Measurements from ENCODE around the gene SP4. TPM values are rescaled to one million over a fixed set of nuclear protein-coding genes. Genes with fewer than 3 reads are reported as not detected.

SP4 gene
- total RNA-seq, 2 experiments from 2014 or later, result 15.8 to 17.0 TPM

DNA sequence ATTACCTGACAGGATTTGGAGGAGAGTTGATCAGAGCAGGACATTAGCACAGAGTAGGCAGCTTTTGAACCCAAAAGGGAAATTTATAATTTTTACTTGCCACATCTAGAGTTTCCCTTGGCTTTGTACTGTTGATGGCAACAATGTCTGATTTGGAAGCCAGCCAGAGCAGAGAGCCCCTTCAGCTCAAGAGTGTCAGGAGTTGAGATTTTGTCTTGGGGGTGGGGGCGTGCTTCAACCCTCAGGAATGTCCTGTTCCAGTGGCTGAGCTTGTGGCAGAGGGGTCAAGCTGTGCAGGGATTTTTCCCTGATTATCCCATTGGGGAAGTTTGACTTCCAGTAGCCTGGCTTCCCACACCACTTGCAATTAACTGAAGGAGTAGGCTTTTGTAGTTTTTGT lies 27.0 kb downstream of the SP4 start:
- Histone ChIP-seq H3K4me1 (ENCODE audit: insufficient read depth, low read length, poor library complexity, severe bottlenecking) (no peaks in the 10 kb centered on the region), H3K79me2 (ENCODE audit: insufficient read depth, low read depth, low read length) (no peaks in the 10 kb centered on the region), H3K9me2 (ENCODE audit: insufficient read depth, low read length) (no peaks in the 10 kb centered on the region), H3K9me3 (ENCODE audit: low read length) (peaks cover 44% of the 10 kb centered on the region), H3K4me2 (ENCODE audit: low read length) (no peak overlapping the region), H2AFZ (ENCODE audit: low read length) (no peak overlapping the region), H3K27ac (ENCODE audit: low read depth, low read length, poor library complexity, severe bottlenecking) (no peak overlapping the region), H4K20me1 (ENCODE audit: insufficient read depth, low read length) (no peaks in the 10 kb centered on the region), H3K4me3 (ENCODE audit: low read depth, low read length, poor library complexity, severe bottlenecking) (no peak overlapping the region), H3K36me3 (ENCODE audit: insufficient read depth, low read length) (peaks cover 64% of the 10 kb centered on the region)
- TF ChIP-seq CTCF (conservative IDR thresholded peaks at IDR 0.05; ENCODE audit: low read length), result no peak
- TF ChIP-seq EZH2phosphoT487 (IDR thresholded peaks at IDR 0.05; ENCODE audit: borderline replicate concordance, low read depth, low read length), result no peak
- BruUV-seq (replicated peaks), result no TSS peak
- DNase-seq (ENCODE audit: low spot score), result no peak
- intact Hi-C loops (cut with micrococcal nuclease; ENCODE audit: unreplicated experiment), result no loop called here
- POLR2A ChIA-PET, result interaction anchor here (1.0 kb wide), 1 partner anchor 13 kb away, joined by 3 read pairs; no protein-coding TSS in a partner anchor
- CTCF ChIA-PET (ENCODE audit: unreplicated experiment), result no interaction called here

- POLR2A ChIA-PET, result interaction anchor here (1.2 to 1.4 kb wide), 2 partner anchors 27 to 34 kb away, joined by 3 to 6 read pairs; no protein-coding TSS in a partner anchor
- no peaks in the 10 kb centered on the region for H4K20me1 ChIP-seq (ENCODE audit: insufficient read depth, low read length)
- CTCF ChIA-PET (ENCODE audit: unreplicated experiment), result no interaction called here
- no peaks in the 10 kb centered on the region for H3K4me1 ChIP-seq (ENCODE audit: insufficient read depth, low read length, poor library complexity, severe bottlenecking)
- H3K27ac ChIP-seq (ENCODE audit: low read depth, low read length, poor library complexity, severe bottlenecking), result no peak overlapping the region
- intact Hi-C loops (cut with micrococcal nuclease; ENCODE audit: unreplicated experiment), result no loop called here
- DNase-seq (ENCODE audit: low spot score), result no peak
- no peak overlapping the region for H2AFZ ChIP-seq (ENCODE audit: low read length)
- no peaks in the 10 kb centered on the region for H3K9me3 ChIP-seq (ENCODE audit: low read length)
- BruUV-seq (replicated peaks), result no TSS peak
- no peaks in the 10 kb centered on the region for H3K9me2 ChIP-seq (ENCODE audit: insufficient read depth, low read length)
- H3K4me2 ChIP-seq (ENCODE audit: low read length), result no peak overlapping the region
- H3K4me3 ChIP-seq (ENCODE audit: low read depth, low read length, poor library complexity, severe bottlenecking), result no peak overlapping the region
- TF ChIP-seq CTCF (conservative IDR thresholded peaks at IDR 0.05; ENCODE audit: low read length), result no peak
- TF ChIP-seq EZH2phosphoT487 (IDR thresholded peaks at IDR 0.05; ENCODE audit: borderline replicate concordance, low read depth, low read length), result no peak
- peaks cover 21% of the 10 kb centered on the region for H3K36me3 ChIP-seq (ENCODE audit: insufficient read depth, low read length)
- H3K79me2 ChIP-seq (ENCODE audit: insufficient read depth, low read depth, low read length), result no peaks in the 10 kb centered on the region
Observed at GRCh38 chr7:21461282-21461681, 33.4 kb downstream of the SP4 start.

DNA sequence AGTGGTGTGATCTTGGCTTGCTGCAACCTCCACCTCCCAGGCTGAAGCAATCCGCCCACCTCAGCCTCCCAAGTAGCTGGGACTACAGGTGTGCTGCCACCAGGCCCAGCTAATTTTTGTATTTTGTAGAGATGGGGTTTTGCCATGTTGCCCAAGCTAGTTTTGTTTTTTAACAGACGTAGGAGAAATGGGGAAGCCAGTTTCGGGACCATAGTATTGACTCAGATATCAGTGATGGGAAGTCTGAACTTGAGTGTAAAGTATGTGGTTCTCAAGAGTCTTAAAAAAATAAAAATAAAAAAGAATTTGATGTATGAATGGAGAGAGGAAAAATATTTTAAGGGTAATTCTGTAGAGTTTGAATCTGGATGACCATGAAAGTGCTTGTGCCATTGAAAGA lies 34.2 kb downstream of the SP4 start:
- H3K9me3 ChIP-seq (ENCODE audit: low read length), result no peaks in the 10 kb centered on the region
- no TSS peak for BruUV-seq (replicated peaks)
- no peak overlapping the region for H3K4me2 ChIP-seq (ENCODE audit: low read length)
- no peaks in the 10 kb centered on the region for H3K4me1 ChIP-seq (ENCODE audit: insufficient read depth, low read length, poor library complexity, severe bottlenecking)
- intact Hi-C loops (cut with micrococcal nuclease; ENCODE audit: unreplicated experiment), result no loop called here
- ChIA-PET POLR2A (interaction anchor here (0.7 kb wide), 1 partner anchor 447 kb away, joined by 4 read pairs; no protein-coding TSS in a partner anchor), CTCF (ENCODE audit: unreplicated experiment) (no interaction called here)
- peaks cover 21% of the 10 kb centered on the region for H3K36me3 ChIP-seq (ENCODE audit: insufficient read depth, low read length)
- TF ChIP-seq EZH2phosphoT487 (IDR thresholded peaks at IDR 0.05; ENCODE audit: borderline replicate concordance, low read depth, low read length) (no peak), CTCF (conservative IDR thresholded peaks at IDR 0.05; ENCODE audit: low read length) (no peak)
- H3K27ac ChIP-seq (ENCODE audit: low read depth, low read length, poor library complexity, severe bottlenecking), result no peak overlapping the region
- no peaks in the 10 kb centered on the region for H3K9me2 ChIP-seq (ENCODE audit: insufficient read depth, low read length)
- no peaks in the 10 kb centered on the region for H3K79me2 ChIP-seq (ENCODE audit: insufficient read depth, low read depth, low read length)
- DNase-seq (ENCODE audit: low spot score), result no peak
- H2AFZ ChIP-seq (ENCODE audit: low read length), result no peak overlapping the region
- no peaks in the 10 kb centered on the region for H4K20me1 ChIP-seq (ENCODE audit: insufficient read depth, low read length)
- H3K4me3 ChIP-seq (ENCODE audit: low read depth, low read length, poor library complexity, severe bottlenecking), result no peak overlapping the region
